Measurements from ENCODE around the gene SDC4.

SDC4 gene

DNA sequence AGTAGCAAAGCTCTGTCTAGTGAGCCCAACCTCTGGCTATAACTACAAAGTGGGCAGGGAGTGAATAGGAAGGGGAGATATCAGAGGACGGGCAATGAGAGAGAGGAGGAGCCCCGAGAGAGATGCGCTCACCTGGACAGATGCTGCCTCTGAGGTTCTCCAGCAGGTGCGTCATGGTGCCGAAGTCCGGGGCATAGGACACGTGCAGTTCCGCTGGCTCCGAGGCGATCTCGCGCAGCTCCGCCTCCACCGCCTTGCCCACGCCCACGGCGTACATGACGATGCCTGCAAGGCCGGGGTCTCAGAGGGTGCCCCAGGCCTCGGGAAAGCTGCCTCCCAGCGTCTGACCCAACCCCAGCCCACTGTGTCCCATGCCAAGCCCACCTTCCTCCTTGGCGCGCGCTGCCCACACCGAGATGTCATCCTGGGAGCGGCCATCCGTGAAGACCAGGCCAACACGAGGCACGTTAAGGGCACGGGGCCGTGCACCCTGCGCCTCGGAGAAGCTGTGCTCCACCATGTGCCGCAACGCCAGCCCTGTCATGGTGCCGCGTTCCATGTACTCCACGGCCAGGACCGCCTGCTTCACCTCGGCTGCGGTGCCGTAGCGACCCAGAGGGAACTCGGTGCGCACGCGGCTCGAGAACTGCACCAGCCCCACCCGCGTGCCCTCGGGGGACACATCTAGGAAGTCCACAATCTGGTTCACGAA lies 50.3 kb downstream of the SDC4 start:
- no peak for DNase-seq (ENCODE audit: low spot score)

GRCh38 chr20:45294659-45295058 lies 53.6 kb downstream of the SDC4 start:
- DNase-seq (ENCODE audit: low spot score) = no peak

- DNase-seq (ENCODE audit: low spot score) = no peak
These were observed 54.2 kb downstream of the SDC4 start for GRCh38 chr20:45294003-45294368.

DNA sequence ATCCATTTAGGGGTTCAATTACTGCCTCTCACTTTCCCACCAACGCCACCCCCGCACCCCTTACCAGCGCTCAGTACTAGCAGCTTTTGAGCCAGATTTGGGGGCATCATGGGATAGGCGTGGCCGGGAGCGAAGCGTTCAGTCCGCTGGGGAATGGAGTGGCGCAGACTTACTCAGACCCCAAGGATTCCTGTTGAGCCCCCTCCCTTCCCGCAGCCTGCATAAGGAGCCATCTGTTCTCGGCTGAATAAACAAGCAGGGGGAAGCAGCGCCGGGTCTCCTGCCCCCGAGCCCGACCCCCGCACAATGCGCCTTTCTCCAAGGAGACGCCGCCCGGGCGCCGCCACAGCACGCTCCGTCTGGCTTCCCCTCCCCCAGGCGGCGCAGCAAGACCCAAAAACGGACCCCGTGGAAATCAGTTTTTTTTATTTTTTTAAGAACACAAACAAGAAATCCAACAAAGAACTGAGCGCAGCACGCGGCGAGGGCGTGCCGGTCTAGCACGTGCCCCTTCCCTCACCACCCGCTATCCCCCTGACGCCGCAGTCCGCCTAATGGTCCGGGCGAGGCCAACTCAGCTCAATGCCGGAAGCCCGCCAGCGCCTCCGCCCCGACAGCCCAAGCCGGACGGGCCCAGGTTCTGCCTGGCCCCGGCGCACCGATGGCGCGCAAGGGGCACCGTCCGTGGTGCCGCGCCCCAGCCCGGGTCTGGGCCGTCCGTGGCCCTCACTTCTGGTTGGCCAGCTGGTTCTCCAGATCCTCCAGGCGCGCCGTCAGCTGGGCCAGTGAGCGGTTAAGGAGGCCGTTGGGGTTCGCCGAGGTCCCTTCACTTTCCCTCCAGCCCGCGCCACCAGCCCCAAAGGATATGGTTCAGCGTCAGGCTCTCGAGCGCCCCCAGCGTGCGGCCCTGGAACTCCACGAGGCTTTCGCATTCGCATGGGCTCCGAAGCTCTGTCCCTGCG lies 54.9 kb downstream of the SDC4 start:
- peak; percentile 97 for DNase-seq (ENCODE audit: low spot score)

GRCh38 chr20:45292343-45292742 lies 55.9 kb downstream of the SDC4 start:
- DNase-seq (ENCODE audit: low spot score) = no peak

- DNase-seq (ENCODE audit: low spot score) = no peak
These were observed 56.7 kb downstream of the SDC4 start for GRCh38 chr20:45291526-45291925.

- DNase-seq (ENCODE audit: low spot score) = peak; percentile 89
These were observed 57.4 kb downstream of the SDC4 start for GRCh38 chr20:45290677-45291355.

DNA sequence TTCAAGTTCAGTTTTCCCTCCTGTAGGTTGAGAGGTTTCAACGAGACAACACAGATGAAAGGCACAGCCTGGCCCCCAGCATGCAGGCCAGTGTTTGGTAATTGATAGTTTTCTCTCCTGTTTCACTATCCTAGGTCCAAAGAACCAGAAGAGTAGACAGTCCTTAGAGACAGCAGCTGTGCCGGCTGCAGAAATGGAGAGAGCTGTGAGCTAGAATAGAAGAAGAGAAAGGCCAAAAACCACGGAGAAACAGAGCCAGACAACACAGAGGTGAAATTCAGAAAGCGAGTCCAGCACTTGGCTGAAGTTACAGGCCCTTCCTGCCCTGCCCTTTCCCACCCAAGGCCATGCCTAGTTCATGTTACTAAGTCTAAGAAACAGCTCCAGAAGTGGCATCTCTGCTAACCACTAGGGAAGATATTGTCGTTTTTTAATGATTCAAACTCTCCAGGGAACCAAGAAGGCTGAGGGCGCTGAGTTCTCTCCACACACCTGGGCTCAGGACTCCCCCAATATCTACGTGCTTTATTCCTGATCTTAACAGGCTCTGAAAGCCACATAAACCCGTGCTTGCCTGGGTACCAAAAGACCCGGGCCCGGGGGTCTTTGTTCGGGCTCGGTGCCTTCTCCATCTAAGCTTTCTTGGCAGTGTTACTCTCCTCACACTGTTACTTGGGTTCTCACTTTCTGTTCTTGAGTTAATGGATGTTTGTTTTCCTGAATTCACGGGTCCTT lies 58.1 kb downstream of the SDC4 start:
- DNase-seq (ENCODE audit: low spot score) = no peak

- DNase-seq (ENCODE audit: low spot score) = no peak
These were observed 59.4 kb downstream of the SDC4 start for GRCh38 chr20:45288860-45289259.

GRCh38 chr20:45288376-45288775 lies 59.8 kb downstream of the SDC4 start:
- no peak for DNase-seq (ENCODE audit: low spot score)

GRCh38 chr20:45283551-45284057 lies 64.6 kb downstream of the SDC4 start:
- DNase-seq (ENCODE audit: low spot score) = no peak

GRCh38 chr20:45282700-45283550 lies 65.3 kb downstream of the SDC4 start:
- no peak for DNase-seq (ENCODE audit: low spot score)

- no peak for DNase-seq (ENCODE audit: low spot score)
These were observed 68.2 kb downstream of the SDC4 start for GRCh38 chr20:45279992-45280391.

DNA sequence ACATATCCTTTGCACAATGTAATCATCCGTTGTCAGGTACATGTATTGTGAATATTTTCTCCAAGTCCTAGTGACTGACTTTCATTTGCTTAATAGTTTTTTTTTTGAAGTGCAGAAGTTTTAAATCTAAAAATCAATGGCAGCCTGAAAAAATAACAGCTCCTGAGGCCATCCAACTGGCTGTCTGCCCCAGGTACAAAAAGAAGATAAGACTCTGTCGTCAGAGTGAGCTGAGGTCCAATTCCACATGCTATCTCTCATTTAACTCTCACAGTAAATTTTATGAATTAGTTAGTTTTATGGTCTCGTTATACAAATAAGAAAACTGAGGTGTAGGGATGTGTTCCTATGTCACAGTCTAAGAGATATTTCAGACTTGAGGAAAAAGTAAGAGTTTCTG lies 72.9 kb downstream of the SDC4 start:
- no peak for DNase-seq (ENCODE audit: low spot score)
